GM12872 (cell line): ENCODE data around the gene TTC28.

Experiments used
- CTCF ChIP-seq: IDR thresholded peaks from 3 replicates; pipeline ENCODE4 v1.5.1; 2011; ENCODE audit warnings: low read depth, mild to moderate bottlenecking, low read length, moderate library complexity; ENCODE audit not compliant: insufficient read depth

Gene TTC28

GRCh38 chr22:28244757-28245156 is 434.9 kb downstream of the TTC28 start:
- no peak for TF ChIP-seq CTCF

GRCh38 chr22:28243539-28243938 is 436.1 kb downstream of the TTC28 start:
- TF ChIP-seq CTCF = no peak

DNA sequence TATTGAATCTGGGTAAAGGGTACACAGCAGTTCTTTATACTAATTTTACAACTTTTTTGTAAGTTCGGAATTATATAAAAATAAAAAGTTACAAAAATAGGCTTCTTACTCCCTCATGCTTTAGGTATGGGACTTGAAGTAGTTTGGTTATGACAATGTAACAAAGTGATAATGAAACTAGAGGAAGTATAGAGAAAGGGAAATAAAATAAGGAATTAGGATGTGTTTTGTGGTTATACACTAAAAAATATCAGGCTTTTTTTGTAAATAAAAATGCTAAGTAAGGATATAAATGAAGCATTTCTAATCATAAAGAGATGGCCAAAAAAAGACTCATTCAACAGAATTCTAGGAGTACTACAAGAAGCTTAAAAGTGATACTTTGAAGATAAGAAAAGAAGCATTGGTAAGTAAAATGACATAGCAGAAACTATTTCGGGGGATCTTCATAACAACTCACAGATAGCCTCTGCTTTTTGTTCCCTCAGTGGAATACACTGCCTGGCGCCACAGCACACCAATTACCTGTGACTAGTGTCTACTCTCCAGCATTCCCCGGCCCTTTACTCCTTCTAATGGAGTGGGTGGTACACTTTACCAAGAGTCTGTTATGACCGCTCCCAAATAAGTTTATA is 437.9 kb downstream of the TTC28 start:
- no peak for TF ChIP-seq CTCF

- TF ChIP-seq CTCF = no peak
These were observed 439.7 kb downstream of the TTC28 start for GRCh38 chr22:28239941-28240340.

DNA sequence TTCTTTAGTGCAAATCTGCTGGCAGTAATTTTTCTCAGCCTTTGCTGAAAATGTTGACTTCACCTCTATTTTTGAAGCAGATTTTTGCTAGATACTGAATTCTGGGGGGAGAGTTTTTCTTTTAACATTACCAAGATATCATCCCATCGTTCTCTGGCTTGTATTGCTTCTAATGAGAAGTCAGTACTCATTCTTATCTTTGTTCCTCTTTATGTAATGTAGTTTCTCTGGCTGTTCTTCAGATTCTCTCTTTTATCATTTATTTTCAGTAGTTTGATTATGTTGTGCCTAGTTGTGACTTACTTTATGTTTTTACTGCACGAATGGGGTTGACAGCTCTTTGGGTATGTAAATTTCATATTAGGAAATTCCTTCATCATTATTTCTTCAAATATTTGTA is 441.9 kb downstream of the TTC28 start:
- TF ChIP-seq CTCF = no peak

DNA sequence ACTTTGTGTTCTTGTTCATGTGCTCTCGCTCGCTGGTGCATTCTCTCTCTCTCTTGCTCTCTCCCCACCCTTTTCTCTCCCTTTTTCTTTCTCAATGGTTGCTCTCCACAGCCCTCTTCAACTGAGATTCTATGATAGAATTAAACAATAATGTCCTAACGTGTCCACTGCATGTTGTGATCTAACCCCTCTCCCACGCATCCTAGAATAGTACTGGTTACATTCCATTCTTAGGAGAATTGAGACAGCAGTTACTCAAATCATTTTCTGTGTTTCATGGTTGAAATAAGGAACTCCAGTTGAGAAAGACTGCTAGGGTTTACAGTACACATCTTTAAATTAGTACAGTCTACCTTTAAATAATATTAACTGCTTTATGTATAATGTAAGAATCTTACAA is 442.5 kb downstream of the TTC28 start:
- no peak for TF ChIP-seq CTCF

GRCh38 chr22:28232204-28232603 is 447.4 kb downstream of the TTC28 start:
- no peak for TF ChIP-seq CTCF

GRCh38 chr22:28231441-28231840 is 448.2 kb downstream of the TTC28 start:
- no peak for TF ChIP-seq CTCF
